HG02885 (cell line): ENCODE data around the gene DAP.
"Not testable (repeated sequence)": the region's sequence is repeated elsewhere in the genome, so short reads cannot be mapped to it uniquely, and the experiment has no call there.

ENCODE experiments used
- ATAC-seq: cut with Tn5 transposase; IDR thresholded peaks from one replicate; pipeline ENCODE4 v1.9.1; 2021; ENCODE audit warnings: mild to moderate bottlenecking; ENCODE audit not compliant: unreplicated experiment, poor library complexity

DAP gene

DNA sequence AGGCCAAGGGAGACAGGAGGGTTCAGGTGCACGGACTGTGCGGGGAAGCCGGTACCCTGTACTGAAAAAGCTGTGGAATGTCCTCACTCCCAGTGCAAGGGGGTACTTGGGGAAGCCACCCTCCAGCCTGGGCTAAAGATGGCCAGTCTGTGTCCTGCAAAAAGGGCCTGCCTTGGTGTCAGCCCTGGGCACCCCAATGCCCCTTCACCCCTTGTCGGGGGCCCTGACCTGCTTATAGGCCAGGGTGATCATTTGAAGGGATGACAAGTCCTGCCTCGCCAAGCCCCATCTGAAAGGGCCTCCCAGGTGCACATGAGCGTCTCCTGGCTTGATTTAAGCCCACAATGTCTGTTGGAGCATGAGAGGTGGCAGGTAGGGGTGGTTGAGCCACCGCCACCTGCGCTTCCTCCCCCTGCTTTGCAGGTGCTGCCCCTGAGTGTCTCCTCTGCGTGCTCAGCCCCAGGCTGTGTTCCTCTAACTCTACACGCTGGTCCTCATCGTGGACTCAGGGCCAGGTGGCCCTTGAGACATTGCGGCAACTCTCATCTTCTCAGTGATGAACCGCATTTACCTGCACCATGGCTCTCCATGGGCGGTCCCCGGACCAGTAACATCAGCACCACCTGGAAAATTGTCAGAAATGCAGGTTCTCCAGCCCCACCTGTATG lies 100.2 kb downstream of the DAP start:
- no peak for ATAC-seq

- ATAC-seq: no peak
Observed at GRCh38 chr5:10660135-10660534, 100.9 kb downstream of the DAP start.

- no peak for ATAC-seq
Observed at GRCh38 chr5:10658265-10658664, 102.8 kb downstream of the DAP start.

- peak; percentile 2 for ATAC-seq
Observed at GRCh38 chr5:10655972-10656830, 104.8 kb downstream of the DAP start.

- peak; percentile 97 for ATAC-seq
Observed at GRCh38 chr5:10655161-10655971, 105.7 kb downstream of the DAP start.

DNA sequence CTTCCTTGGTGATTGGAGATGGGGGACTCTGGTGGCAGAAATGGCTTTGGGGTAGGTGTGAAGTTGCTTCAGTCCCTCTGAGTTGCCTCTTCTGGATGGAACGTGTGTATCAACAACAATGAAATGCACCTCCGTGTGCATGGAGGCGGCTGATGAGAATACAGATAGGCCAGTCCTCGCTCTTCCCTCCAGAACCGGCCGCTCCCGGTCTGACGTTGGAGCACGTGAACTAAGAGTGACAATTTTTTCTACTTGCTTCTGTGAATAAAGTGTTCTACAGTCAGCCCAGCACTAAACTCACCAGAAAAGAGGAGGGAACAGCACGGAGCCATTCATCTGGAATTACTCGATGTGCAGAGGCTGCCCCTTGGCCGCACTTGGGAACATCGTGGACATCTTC lies 106.5 kb downstream of the DAP start:
- no peak for ATAC-seq

GRCh38 chr5:10653751-10654400 lies 107.2 kb downstream of the DAP start:
- no peak for ATAC-seq

DNA sequence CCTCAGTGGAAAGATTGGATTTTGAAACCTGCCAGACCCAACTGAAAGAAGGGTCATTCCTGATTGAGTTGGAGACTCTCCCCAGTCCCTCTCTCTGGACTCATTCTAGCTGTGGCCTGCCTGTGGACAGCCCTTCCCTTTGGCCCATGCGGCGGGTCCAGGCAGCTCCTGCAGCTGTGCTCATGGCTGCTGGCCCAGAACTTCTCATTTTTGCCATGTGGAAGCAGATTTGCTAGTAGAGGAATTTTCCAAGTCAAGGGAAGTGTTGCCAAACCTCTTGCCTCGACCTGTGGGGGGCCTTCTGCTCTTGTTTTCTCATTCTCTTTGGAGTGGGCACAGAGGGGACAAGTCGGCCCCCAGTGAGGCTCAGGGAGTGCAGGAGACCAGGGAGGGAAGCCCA lies 108.0 kb downstream of the DAP start:
- no peak for ATAC-seq

DNA sequence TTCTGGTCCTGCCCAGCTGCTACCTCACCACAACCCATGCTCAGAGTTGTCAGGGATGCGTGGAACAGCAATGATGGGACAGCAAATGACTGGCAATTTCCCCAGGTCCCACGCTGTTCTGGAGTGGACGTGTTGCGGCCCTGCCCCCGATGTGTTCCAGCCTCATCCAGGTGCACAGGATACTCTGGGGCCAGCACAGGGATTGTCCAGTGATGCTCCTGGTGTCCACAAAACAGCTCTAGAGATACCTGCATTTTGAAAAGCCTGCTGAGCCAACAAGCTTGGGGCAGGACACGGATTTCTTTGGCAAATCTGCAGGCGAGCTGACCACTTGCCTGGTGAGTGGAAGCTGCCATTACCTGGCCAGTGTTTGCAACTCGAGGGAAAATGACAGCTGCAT lies 108.4 kb downstream of the DAP start:
- ATAC-seq: no peak

GRCh38 chr5:10652151-10652550 lies 108.9 kb downstream of the DAP start:
- no peak for ATAC-seq

GRCh38 chr5:10649666-10650380 lies 111.2 kb downstream of the DAP start:
- no peak for ATAC-seq

DNA sequence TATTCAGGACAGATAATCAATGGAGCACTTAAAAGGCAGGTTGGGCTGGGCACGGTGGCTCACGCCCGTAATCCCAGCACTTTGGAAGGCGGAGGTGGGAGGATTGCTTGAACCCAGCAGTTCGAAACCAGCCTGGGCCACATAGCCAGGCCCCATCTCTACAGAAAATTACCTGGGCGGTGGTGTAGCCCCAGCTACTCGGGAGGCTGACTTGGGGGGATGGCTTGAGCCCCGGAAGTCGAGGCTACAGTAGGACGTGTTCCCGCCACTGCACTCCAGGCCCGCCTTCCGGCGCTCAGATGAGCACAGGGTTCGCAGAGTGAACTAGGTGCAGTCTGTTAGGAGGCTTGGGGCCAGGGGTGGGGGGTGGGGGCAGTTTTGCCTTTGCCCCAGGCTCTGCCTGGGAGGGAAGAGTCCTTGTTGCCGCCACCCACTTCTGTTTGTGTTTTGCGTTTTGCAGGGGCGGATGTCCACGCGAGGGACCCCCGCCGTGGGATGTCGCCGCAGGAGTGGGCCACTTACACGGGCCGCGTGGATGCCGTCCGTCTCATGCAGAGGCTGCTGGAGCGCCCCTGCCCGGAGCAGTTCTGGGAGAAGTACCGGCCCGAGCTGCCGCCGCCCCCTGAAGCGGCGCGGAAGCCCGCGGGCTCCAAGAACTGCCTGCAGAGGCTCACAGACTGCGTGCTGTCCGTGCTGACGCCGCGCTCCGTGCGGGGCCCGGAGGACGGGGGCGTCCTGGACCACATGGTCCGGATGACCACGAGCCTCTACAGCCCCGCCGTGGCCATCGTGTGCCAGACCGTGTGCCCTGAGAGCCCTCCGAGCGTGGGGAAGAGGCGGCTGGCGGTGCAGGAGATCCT lies 112.0 kb downstream of the DAP start:
- no peak for ATAC-seq

DNA sequence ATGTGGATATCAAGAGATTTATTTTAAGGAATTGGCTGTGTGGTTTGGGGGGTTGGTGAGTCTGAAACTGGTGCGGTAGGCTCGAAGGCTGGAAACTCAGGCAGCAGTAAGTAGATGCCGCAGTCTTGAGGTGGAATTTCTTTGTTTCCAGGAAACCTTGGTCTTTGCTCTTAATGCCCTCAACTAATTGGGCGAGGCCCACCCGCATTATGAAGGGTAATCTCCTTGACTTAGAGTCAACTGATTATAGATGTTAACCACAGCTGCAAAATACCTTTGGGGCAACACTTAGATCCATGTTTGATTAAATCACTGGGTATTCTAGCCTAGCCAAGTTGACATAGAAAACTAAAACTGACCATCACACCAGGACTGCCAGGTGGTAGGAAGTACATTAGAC lies 113.4 kb downstream of the DAP start:
- ATAC-seq: no peak

GRCh38 chr5:10645671-10646070 lies 115.4 kb downstream of the DAP start:
- no peak for ATAC-seq

DNA sequence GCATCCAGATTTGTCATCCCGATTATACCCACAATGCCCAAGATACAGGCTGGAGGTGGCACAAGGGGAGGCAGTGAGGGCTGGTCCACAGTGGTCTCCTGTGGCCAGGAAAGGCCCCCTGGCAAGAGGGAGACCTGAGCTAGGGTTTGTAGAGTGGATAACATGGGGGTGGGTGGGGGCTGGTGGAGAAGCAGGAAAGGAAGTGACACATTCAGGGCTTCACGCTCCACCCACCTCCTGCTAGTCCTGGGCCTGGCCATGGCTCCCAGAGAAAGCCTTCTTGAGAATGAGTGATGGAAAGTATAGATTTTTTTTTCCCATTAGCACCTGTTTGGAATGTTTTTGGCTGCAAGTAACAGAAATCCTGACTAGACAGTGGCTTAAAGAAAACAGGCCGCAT lies 115.9 kb downstream of the DAP start:
- peak; percentile 54 for ATAC-seq

DNA sequence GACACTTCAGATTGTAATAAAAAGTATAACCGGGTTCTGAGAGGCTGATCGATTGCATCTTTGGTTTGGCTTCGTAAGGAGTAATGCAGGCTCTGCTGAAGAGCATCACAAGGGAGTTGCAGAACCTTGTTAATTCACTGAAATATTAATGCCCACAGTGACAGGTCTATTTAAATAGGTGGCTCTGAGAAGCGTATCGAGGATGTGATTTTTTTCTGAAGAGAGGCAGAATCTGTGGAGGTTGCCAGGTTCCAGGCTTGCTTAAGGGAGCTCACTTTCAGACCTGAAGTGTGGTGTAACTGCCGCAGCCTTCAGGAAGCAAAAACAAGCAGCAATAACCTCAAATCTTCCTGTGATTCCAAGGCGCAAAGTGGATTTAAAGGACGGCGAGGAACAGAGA lies 116.8 kb downstream of the DAP start:
- no peak for ATAC-seq

- no peak for ATAC-seq
Observed at GRCh38 chr5:10642367-10642766, 118.7 kb downstream of the DAP start.

DNA sequence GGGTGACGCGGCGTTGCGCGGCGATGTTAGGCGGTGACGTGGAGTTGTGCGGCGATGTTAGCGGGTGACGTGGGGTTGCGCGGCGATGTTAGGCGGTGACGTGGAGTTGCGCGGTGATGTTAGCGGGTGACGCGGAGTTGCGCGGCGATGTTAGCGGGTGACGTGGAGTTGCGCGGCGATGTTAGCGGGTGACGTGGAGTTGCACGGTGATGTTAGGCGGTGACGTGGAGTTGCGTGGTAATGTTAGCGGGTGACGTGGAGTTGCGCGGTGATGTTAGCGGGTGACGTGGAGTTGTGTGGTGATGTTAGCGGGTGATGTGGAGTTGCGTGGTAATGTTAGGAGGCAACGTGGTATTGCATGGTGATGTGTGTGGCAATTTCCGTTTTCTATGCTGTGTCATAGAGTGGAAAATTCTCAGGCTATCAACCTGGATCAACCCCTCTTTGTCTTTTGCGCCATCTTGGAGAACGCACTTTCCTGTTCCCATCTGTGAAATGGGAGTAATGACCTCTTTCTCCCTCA lies 121.1 kb downstream of the DAP start:
- ATAC-seq: no peak

GRCh38 chr5:10638723-10639122 lies 122.3 kb downstream of the DAP start:
- ATAC-seq: not testable (repeated sequence)
